Epithelial cell of proximal tubule (primary cell): Measurements from ENCODE around the gene OR11A1. TPM values are rescaled to one million over a fixed set of nuclear protein-coding genes. Genes with fewer than 3 reads are reported as not detected.

ENCODE experiments used
- DNase-seq: peaks from one replicate; pipeline ENCODE4 v3.0.0-alpha.2; 2011; ENCODE audit warnings: low read depth
- H3K4me3 ChIP-seq: 2 replicates; pipeline ENCODE4 v1.5.1; 2011; ENCODE audit warnings: low read depth, mild to moderate bottlenecking, low read length
- total RNA-seq: library from RNA; depleted of rRNA; stranded (reverse); fragments of >200 nt; gene quantifications from 2 replicates; pipeline ENCODE4 v1.2.3, GENCODE V29; 2015
- TF ChIP-seq, protein P1 (sequence below): conservative IDR thresholded peaks from 2 replicates; pipeline ENCODE4 v1.5.1; 2012; ENCODE audit warnings: low read depth, mild to moderate bottlenecking, low read length

OR11A1 gene
- total RNA-seq, 1 donor from 2014 or later = not detected

DNA sequence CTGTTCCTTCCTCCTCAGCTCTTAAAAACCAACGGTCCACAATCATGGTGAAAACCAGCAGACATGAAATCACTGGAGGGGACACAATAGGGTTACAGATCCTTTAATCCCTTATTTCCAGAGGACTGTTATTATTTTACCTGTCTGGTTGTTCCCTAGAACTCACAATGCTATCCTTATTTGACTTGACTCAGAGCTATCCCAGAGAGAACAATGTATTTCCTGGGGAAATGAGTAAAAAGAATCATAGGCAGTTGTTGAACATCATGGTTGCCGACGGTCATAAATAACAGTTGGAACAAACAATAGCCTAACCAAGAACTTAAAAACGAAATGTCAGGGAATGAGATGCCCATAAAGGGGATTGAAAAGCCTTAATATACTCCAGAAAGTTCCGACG, 9.4 kb upstream of the OR11A1 start:
- DNase-seq = no peak
- TF ChIP-seq, protein P1, sequence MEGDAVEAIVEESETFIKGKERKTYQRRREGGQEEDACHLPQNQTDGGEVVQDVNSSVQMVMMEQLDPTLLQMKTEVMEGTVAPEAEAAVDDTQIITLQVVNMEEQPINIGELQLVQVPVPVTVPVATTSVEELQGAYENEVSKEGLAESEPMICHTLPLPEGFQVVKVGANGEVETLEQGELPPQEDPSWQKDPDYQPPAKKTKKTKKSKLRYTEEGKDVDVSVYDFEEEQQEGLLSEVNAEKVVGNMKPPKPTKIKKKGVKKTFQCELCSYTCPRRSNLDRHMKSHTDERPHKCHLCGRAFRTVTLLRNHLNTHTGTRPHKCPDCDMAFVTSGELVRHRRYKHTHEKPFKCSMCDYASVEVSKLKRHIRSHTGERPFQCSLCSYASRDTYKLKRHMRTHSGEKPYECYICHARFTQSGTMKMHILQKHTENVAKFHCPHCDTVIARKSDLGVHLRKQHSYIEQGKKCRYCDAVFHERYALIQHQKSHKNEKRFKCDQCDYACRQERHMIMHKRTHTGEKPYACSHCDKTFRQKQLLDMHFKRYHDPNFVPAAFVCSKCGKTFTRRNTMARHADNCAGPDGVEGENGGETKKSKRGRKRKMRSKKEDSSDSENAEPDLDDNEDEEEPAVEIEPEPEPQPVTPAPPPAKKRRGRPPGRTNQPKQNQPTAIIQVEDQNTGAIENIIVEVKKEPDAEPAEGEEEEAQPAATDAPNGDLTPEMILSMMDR = no peak
- H3K4me3 ChIP-seq = no peak overlapping the region

DNA sequence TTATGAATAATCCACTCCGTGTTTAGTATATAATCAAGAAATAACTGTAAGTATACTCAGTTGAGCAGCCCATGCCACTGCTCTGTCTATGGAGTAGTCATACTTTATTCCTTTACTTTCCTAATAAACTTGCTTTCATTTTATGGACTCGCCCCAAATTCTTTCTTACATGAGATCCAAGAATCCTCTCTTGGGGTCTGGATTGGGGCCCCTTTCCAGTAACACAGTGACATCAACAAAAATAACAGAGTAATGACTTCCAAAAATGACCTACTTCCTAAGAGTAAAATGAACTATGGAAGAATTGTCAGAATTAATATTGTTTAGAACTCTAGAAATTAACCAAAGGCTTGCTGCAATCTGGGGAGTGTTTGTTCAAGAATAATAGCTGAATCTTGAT, 8.9 kb upstream of the OR11A1 start:
- TF ChIP-seq, protein P1 = no peak
- DNase-seq = no peak
- no peak overlapping the region for H3K4me3 ChIP-seq

DNA sequence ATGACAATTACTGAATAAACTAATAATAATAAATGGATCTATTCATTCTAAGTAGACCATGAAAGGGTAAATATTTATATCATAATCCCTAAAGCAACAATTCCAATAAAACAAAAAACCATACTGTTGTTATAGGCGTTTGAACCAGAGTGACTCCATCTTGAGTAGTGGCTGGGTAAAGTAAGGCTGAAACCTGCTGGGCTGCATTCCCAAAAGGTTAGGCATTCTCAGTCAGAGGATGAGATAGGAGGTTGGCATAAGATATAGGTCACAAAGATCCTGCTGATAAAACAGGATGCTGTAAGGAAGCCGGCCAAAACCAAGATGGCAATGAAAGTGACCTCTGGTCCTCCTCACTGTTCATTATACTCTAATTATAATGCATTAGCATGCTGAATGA, 8.4 kb upstream of the OR11A1 start:
- H3K4me3 ChIP-seq = no peak overlapping the region
- DNase-seq = no peak
- TF ChIP-seq, protein P1 = no peak

DNA sequence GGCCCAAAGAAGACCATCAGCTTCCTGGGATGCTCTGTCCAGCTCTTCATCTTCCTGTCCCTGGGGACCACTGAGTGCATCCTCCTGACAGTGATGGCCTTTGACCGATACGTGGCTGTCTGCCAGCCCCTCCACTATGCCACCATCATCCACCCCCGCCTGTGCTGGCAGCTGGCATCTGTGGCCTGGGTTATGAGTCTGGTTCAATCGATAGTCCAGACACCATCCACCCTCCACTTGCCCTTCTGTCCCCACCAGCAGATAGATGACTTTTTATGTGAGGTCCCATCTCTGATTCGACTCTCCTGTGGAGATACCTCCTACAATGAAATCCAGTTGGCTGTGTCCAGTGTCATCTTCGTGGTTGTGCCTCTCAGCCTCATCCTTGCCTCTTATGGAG, 5.2 kb upstream of the OR11A1 start:
- TF ChIP-seq, protein P1 = no peak
- H3K4me3 ChIP-seq = no peak overlapping the region
- no peak for DNase-seq

DNA sequence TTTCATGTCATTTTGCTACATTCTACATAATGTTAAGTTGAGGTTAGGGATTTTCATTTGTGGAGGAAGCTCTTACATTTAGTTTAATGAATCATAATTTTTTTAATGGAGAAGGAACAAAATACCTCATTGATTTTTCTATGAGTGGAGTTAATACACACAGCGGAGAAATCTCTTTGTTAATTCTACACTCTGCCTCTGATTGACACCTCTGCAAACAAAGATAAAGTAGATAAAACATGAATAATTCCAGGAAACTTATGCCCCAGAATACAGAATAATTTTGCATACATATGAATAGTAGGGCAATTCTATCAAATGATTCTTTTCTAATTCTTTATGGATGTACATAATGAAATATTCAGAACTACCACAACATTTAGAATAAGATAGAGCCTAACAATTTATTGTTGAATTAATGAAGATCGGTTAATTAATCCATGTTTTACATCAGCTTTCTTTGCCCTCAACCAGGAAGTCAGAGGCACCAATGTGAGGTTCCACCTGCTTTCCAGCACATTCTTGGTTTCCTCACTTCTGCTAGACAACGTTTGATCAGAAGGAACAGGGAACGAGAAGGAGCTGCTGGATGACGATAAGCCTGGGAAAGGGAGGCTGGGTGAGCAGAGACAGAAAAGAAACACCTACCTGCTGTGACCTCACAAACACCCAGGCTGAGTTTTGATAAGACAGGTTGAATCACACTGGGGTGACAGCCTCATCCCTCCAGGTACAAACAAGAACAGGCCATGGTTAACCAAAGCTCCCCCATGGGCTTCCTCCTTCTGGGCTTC, 4.3 kb upstream of the OR11A1 start:
- no peak overlapping the region for H3K4me3 ChIP-seq
- DNase-seq = no peak
- TF ChIP-seq, protein P1 = no peak

DNA sequence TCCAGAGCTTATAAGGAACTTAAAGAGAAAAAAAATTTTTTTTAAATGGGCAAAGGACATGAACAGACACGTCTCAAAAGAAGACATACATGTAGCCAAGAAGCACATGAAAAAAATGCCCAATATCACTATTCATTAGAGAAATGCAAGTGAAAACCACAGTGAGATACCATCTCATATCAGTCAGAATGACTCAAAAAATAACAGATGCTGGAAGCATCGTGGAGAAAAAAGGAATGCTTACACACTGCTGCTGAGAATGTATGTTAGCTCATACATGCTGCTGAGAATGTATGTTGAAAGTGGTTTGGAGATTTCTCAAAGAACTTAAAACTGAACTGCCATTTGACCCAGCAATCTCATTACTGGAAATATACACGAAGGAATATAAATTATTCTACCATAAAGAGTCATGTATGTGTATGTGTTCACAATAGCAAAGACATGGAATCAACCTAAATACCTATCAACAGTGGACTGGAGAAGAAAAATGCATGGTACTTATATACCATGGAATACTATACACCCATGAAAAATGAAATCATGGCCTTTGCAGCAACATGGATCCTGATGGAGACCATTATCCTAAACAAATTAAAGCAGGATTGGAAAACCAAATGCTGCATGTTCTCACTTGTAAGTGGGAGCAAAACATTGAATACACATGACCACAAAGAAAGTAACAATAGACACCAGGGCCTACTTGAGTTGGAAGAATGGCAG, 5.2 kb downstream of the OR11A1 start:
- no peak overlapping the region for H3K4me3 ChIP-seq
- no peak for DNase-seq
- TF ChIP-seq, protein P1 = no peak
